Hematopoietic multipotent progenitor cell treated with erythropoietin and hydrocortisone succinate and interleukin-3 and kit ligand, for 15 days (in vitro differentiated cells): ENCODE data around the gene PTPRM.
"Not testable (repeated sequence)": the region's sequence is repeated elsewhere in the genome, so short reads cannot be mapped to it uniquely, and the experiment has no call there.

Experiments used
- DNase-seq: peaks from one replicate; pipeline ENCODE4 v3.0.0-alpha.2; 2015; ENCODE audit warnings: low spot score

PTPRM gene

GRCh38 chr18:8049147-8049546 is 482.0 kb downstream of the PTPRM start:
- DNase-seq: no peak

DNA sequence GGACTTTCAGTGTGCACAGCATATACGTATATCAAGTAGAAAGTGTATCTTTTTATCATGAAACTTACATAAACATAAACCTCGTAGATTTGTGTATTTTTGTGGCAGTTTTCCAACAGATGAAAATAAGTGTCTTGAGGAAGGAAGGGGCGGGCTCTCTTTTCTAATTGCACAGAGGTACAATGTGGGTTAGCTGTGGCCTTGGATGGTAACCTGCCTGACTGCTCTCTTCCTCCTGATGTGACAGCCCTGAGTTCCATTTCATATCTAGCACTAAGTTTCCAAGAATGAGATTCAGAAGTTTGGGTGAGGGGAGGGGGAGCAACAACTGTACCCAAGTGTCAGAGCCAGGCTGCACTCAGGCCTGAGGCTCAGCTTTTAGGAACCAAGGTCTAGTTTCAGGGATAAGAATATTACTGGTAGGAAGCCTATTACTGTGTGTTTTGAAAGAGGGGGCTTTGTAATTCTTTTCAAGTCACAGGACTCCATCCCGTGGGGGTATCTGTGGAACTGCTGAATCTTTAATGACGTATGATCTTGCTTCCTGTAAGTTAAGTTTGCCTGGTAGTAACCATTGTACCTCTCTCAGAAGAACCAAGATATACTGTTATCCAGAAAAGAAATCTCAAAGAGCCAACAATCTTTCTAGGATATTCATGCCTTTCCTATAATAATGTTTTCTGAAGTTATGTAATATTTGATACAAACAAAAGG is 483.7 kb downstream of the PTPRM start:
- DNase-seq: no peak

- DNase-seq: no peak
Observed at GRCh38 chr18:8051453-8051852, 484.3 kb downstream of the PTPRM start.

DNA sequence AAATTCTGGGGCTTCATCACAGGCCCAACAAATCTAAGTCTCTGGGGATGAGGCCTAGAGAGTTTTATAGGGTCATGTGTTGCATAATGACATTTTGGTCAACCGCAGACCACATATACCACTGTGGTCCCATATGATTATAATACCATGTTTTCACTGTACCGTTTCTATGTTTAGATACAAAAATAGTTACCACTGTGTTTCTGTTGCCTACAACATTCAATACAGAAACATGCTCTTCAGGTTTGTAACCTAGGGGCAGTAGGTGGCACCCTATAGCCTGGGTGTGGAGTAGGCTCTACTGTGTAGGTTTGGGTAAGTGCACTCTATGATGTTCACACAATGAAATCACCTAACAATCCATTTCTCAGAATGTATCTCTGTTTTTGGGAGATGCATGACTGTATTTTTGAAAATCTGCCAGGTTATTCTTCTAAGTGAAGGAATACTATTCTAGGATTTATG is 485.2 kb downstream of the PTPRM start:
- no peak for DNase-seq

GRCh38 chr18:8056723-8057122 is 489.6 kb downstream of the PTPRM start:
- no peak for DNase-seq

DNA sequence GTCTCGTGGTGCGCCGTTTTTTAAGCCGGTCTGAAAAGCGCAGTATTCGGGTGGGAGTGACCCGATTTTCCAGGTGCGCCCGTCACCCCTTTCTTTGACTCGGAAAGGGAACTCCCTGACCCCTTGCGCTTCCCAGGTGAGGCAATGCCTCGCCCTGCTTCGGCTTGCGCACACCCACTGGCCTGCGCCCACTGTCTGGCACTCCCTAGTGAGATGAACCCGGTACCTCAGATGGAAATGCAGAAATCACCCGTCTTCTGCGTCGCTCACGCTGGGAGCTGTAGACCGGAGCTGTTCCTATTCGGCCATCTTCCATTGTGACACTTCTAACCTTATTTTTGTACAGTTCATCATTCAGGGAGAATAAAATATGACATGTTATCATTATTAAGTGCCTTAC is 496.0 kb downstream of the PTPRM start:
- not testable (repeated sequence) for DNase-seq

- DNase-seq: no peak
Observed at GRCh38 chr18:8063733-8064132, 496.6 kb downstream of the PTPRM start.

DNA sequence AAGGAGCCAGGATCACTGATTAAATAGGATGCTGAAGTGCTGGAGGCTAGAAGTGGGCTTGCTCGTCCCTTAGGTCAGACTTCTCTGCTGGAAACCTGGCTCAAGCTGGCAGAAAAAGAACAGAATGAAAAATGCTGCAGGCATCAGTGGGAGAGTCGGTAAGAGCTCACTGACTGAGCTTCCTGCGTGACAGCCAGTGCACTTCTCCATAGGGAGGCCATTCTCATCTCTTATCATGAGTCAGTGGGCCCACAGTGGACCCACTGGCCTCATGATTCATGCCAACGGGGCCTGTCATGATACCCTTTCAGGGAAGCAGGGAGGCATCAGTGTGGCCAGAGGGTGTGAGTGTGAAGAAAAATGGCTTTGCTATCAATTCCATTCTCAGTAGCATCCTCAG is 498.2 kb downstream of the PTPRM start:
- DNase-seq: no peak

DNA sequence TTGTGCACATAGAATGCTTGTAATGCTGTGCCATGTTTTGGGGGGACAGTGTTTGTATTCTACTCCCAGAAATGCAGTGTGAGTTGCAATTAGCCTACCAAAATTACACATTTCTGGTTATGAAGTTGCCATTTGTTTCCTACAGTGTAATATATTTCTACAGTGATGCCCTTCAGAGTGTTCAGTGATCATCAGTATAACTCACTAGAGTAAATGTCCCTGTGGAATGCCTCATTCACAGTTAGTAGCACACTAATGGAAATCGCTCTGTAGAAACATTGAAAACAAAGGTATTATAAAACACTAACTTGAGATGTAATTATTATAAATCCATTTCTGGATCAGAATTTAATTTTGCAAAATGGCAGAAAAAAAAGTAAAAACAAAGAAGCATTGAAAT is 498.7 kb downstream of the PTPRM start:
- DNase-seq: no peak

DNA sequence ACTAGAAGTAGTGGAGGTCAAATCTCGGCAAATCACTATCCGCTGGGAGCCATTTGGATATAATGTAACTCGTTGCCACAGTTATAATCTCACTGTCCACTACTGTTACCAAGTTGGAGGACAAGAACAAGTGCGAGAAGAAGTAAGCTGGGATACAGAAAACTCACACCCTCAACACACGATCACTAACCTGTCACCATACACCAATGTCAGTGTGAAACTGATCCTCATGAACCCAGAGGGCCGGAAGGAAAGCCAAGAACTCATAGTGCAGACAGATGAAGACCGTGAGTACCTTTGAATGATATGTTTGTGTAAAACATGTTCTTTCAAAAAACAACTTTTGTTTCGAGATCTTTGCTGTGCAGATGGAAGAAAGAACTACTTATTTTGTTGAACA is 502.6 kb downstream of the PTPRM start:
- DNase-seq: no peak

- no peak for DNase-seq
Observed at GRCh38 chr18:8073167-8073566, 506.1 kb downstream of the PTPRM start.

GRCh38 chr18:8080092-8080491 is 513.0 kb downstream of the PTPRM start:
- no peak for DNase-seq

GRCh38 chr18:8081267-8081666 is 514.2 kb downstream of the PTPRM start:
- no peak for DNase-seq

DNA sequence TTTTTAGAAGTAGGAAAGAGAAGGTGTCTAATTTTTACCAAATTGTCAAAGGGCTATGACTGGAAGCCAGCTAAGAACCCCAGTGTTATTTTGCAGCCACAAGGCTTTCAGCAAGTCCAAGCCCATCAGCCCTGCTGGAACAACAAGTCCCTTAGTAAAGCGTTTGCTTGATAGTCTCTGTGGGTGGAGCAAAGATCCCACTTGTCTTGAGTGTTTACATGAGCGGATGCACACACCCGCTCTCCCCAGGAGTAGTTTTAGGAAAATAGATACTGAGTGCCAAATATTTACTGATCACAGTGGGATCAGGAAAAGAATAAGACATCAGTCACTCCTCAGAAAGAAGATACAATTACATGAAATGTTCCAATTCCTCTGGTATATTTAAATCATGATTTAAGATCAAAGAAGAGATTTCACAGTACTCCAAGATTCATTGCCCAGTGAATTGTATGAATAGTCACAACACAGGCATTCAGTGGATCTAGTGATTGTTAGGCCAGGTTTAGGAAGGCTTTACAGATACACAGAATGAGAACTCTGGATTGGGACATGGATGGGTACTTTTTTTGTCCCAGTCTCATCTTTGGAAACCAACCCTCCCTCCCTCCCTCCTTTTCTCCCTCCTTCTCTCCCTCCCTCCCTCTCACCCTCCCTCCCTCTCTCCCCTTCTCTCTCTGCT is 514.9 kb downstream of the PTPRM start:
- no peak for DNase-seq

GRCh38 chr18:8084160-8084559 is 517.0 kb downstream of the PTPRM start:
- no peak for DNase-seq

DNA sequence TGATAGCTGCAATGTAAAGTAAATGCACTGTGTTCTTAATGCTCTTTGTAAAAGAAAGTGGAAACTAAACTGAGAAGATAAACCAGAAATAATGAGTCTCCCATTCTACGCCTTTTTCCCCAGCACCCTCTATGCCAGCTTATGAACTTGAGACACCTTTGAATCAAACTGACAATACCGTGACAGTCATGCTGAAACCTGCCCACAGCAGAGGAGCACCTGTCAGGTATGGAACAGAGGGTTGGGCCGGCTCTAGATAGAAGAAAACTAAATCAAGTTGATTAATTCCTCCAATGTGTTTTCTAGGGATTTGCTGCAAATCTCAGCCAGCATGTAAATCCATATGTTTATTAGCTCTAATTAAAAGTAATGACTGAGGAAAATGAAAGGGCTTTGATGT is 521.5 kb downstream of the PTPRM start:
- no peak for DNase-seq

GRCh38 chr18:8091035-8091434 is 523.9 kb downstream of the PTPRM start:
- no peak for DNase-seq

- no peak for DNase-seq
Observed at GRCh38 chr18:8095947-8096570, 528.9 kb downstream of the PTPRM start.

DNA sequence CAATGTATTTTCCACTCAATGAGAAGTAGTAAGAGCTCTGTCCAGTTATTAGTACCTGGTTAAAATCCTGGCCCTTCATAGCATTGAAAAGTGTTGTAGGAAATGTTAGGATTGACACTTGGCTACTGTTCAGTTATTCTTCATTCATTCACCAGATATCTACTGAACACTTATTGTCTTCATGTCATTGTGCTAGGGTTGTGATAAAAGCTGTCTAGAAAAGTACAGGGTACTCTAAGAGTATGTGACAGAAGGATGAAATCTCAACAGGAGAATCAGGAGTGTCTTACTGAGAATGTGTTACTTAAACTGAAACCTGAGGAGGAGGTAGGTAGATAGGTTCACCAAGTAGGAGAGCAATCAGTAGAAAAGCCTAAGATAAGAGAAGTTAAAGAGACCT is 530.3 kb downstream of the PTPRM start:
- DNase-seq: no peak

- DNase-seq: no peak
Observed at GRCh38 chr18:8097927-8098326, 530.8 kb downstream of the PTPRM start.

- DNase-seq: no peak
Observed at GRCh38 chr18:8106603-8107002, 539.5 kb downstream of the PTPRM start.

- no peak for DNase-seq
Observed at GRCh38 chr18:8107426-8107825, 540.3 kb downstream of the PTPRM start.

- no peak for DNase-seq
Observed at GRCh38 chr18:8114480-8114879, 547.4 kb downstream of the PTPRM start.
